Fibroblast of skin of back (primary cell): ENCODE measurements around the gene SNURF. TPM values are rescaled to one million over a fixed set of nuclear protein-coding genes. Genes with fewer than 3 reads are reported as not detected.
A peak's percentile ranks its signal among the peaks of the same experiment; 100 is the strongest.
"Not testable (repeated sequence)": the region's sequence is repeated elsewhere in the genome, so short reads cannot be mapped to it uniquely, and the experiment has no call there.

Experiments
- DNase-seq: peaks from one replicate; pipeline ENCODE4 v3.0.0-alpha.2; 2013
- polyA plus RNA-seq, 2 experiments: library from polyadenylated mRNA; unstranded; fragments of 120-200 nt; gene quantifications; one replicate each; pipeline ENCODE4 v1.2.1, GENCODE V29; 2013; ENCODE audit not compliant: insufficient read length in 2 of 2

SNURF gene, protein sequence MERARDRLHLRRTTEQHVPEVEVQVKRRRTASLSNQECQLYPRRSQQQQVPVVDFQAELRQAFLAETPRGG
- polyA plus RNA-seq (2013, experiment 1 of 2; ENCODE audit: insufficient read length) = 12.4 TPM
- 8.2 TPM for polyA plus RNA-seq (2013, experiment 2 of 2; ENCODE audit: insufficient read length)

DNA sequence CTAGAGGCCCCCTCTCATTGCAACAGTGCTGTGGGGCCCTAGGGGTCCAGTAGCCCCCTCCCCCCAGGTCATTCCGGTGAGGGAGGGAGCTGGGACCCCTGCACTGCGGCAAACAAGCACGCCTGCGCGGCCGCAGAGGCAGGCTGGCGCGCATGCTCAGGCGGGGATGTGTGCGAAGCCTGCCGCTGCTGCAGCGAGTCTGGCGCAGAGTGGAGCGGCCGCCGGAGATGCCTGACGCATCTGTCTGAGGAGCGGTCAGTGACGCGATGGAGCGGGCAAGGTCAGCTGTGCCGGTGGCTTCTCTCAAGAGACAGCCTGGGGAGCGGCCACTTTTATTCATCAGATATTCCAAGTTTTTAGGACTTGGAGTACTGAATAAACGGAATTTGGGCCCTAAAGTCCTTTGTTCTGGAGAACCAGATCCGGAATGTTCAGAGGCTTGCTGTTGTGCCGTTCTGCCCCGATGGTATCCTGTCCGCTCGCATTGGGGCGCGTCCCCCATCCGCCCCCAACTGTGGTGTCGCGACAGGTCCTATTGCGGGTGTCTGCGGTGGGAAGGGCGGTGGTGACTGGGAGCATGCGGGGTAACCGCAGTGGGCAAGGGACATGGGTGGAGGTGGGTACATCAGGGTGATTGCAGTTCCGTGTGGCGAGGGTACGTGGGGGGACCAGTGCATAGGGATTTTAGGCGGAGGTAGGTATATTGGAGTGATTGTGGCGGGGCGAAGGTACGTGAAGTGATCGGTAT, at the start of gene SNURF, which contains the start of gene SNRPN:
TSS of gene SNURF (plus strand) at position 205 of the 748 bp plus-strand sequence. CDS start at position 267, 62 bp downstream.
TSS of gene SNRPN (plus strand) at position 205 of the 748 bp plus-strand sequence. CDS start 19,467 bp downstream, outside the sequence.
- peak; percentile 72 for DNase-seq

DNA sequence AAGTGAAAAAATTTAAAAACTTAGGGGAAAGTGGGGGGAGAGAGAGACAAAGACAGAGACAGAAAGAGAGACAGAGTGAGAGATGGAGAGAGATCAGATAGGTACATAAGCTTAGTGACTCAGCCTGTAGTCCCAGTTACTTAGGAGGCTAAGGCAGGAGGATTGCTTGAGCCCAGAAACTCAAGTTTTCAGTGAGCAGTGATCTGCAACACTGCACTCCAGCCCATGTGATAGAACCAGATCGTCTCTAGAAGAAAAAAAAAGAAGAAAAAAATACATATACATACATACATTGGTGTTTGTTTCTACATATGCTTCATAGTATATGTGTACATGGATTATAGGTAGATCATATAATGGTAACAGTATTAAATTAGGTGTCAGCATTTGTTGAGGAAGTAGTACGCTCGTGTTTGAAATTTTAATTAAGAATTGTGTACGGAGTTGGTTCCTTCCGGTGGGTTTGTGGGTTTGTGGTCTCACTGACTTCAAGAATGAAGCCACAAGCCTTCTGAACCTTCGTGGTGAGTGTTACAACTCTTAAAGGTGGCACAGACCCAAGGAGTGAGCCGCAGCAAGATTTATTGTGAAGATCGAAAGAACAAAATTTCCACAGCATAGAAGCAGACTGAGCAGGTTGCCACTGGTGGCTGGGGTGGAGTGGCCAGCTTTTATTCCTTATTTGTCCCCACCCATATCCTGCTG, 38.3 kb upstream of the SNURF start:
- no peak for DNase-seq

DNA sequence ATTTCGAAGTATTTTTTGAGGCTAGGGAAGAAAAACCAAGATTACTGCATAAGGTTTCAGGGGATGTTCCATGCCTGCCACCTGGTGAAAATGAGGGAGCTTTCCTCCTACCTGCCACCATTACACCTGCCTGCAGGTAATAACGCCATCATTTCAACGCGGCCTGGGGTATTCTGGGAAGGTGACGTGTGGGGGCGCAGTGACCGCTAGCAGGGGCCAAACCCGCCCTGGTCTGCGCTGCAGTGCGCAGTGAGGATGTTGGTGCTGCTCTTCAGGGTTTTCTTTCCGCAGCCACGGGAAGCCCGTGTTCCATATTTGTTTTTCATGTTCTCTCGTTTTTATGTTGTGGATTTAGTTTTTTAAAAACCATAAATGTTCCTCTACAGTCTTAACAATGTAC, 37.4 kb upstream of the SNURF start:
- DNase-seq = no peak

DNA sequence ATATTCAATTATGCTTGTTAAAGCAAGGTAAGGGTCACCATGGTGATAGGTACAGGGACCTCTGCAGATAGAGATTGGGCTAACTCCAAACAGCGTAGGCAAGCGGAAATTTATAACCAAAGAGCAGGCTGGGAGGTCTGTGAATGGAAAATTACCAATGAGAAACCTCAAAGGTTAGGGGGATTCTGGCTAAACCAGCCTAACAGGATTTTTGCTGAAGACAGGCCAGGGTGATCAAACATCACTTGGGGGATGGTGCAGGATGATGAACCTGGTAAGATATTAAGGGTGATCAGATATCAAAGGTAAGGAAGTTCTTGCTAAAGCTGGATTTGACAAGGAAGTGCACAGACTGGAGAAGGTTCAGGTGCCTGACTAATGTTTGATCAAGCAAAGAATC, 35.3 kb upstream of the SNURF start:
- no peak for DNase-seq

DNA sequence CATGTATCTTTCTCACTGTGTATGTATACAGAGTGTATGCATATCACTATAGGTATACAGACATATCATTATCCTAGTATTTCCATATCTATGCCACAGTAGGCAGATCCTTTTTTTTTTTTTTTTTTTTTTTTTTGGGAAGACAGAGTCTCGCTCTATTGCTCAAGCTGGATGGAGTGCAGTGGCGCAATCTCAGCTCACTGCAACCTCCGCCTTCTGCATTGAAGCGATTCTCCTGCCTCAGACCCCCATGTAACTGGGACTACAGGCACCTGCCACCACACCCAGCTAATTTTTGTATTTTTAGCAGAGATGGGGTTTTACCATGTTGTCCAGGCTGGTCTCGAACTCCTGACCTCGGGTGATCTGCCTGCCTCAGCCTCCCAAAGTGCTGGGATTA, 32.0 kb upstream of the SNURF start:
- not testable (repeated sequence) for DNase-seq

DNA sequence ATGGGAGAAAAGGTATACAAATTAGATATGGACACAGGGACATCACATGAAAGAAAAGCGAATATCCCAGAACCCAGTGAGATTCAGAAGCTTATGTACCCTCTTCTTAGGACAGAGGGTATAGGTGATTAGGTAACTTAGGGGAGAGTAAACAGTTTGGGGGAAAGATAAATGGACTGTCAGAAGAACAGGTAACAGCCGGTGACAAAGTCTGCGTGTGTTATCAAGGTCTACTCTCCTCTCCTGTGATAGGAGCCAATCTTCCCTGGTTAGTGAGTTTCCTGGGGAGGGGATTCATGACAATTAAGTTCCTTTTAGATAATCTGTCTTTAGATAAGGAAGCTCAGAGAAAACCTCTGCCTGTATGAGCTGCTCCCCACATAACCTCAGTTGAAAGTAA, 30.6 kb upstream of the SNURF start:
- DNase-seq = no peak

DNA sequence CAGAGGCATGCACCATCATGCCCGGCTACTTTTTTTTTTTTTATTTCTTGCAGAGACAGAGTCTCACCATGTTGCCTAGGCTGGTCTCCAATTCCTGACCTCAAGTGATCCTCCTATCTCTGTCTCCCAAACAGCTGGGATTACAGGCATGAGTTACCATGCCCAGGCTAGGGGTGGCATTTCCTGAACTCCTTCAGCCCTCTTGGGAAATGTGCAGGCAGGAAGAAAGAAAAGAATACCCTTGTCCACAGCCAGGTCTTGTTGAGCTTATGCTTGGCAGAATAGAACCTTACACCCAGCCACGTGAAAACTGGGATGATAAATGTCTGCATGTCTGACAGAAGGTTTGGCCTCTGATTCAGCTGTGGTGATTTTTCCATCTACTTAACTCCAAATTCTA, 30.2 kb upstream of the SNURF start:
- no peak for DNase-seq

DNA sequence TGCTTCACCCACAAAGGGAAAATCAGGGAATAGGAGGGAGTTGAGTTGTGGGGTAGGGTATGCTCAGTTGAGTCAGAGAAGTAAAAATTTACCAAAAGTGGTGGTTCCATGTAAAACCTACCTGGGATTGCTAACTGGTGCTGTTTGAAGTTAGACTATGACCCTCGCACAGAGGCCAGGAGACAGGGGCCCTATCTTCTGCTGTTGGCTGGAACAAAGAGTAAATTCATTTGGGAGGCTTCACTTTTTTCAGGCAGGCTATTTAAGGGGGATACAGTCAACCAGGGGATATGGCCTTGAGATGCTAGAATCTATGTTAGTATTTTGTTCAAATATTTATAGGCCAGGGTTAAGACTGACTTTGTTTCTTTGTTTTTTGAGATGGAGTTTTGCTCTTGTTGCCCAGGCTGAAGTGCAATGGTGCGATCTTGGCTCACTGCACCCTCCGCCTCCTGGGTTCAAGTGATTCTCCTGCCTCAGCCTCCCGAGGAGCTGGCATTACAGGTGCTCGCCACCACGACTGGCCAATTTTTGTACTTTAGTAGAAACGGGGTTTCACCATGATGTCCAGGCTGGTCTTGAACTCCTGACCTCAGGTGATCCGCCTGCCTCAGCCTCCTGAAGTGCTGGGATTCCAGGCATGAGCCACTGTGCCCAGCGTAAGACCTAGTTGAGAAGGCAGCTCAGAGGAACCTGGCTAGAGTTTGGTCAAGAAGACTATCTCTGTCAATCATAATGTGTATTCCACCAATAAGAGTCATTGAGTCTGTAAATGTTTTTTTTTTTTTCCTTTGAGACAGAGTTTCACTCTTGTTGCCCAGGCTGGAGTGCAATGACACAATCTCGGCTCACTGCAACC, 22.7 kb upstream of the SNURF start:
- DNase-seq = not testable (repeated sequence)

DNA sequence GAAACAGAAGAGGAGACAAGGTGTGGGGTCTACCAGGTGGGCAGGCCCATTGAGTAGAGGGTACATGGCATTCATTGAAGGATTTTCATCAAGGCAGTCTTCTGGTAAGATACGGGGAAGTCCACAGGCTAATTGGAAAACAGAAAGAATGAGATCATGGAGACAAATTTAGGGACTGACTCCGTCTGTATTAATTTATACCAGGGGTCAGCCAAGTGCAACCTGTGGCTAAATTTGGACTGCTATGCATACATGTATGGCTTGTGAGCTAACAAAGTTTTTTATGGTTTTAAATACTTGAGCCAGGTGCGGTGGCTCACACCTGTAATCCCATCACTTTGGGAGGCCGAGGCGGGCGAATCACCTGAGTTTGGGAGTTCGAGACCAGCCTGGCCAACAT, 21.1 kb upstream of the SNURF start:
- DNase-seq = no peak

DNA sequence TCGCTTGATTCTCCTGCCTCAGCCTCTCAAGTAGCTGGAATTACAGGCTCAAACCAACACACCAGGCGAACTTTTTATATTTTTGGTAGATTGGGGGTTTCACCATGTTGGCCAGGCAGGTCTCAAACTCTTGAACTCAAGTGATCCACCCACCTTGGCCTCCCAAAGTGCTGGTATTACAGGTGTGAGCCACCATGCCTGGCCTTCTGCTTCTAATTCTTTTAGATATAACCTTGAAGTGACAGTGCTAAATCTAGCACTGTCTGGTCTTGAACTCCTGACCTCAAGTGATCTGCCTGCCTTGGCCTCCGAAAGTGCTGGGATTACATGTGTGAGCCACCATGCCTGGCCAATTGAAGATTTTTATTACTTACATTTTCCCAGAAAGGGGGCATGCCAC, 16.6 kb upstream of the SNURF start:
- DNase-seq = not testable (repeated sequence)

DNA sequence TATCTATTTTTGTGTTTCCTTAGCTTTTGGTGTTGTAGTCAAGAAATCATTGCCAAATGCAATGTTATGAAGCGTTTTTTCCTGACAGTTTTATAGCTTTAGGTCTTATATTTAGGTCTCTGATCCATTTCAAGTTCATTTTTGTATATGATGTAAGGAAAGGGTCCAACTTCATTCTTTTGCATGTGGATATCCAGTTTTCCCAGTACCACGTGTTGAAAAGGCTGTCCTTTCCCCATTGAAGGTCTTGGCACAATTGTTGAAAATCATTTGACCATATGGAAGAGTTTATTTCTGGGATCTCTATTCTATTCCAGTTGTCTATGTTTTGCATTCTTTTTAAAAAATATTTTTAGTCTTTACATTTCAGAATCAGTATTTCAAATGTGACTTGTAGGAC, 14.6 kb upstream of the SNURF start:
- DNase-seq = no peak

DNA sequence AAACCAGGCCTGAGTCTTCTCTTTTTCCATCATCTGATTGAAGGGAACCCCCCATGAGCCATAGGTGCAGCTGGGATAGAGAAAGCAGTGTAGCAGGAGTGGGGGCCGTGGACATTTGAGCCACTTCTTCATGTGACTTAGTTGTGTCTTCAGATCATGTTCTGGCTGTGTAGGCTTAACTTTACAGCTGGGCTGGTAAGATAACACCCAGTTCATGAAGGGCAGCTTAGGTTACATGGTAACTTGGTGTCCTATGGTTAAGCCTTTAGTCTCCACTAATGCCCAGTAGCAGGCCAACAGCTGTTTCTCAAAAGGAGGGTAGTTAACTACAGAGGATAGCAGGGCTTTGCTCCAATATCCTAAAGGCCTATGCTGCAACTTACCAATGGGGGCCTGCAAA, 11.4 kb upstream of the SNURF start:
- DNase-seq = no peak

DNA sequence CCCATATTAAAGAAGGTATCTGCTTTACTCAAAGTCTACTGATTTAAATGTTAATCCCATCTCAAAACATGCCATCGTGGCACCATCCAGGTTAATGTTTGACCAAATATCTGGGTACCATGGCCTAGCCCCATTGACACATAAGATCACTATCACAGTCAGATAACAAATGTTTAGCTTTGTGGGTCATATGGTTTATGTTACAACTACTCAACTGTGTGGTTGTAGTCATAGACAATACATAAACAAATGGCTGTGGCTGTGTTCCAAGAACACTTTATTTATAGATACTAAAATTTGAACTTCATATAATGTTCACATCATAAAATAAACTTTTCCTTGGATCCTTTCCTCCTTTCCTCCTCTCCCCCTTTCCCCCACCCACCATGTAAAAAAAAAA, 9.8 kb upstream of the SNURF start:
- DNase-seq = peak; percentile 33

DNA sequence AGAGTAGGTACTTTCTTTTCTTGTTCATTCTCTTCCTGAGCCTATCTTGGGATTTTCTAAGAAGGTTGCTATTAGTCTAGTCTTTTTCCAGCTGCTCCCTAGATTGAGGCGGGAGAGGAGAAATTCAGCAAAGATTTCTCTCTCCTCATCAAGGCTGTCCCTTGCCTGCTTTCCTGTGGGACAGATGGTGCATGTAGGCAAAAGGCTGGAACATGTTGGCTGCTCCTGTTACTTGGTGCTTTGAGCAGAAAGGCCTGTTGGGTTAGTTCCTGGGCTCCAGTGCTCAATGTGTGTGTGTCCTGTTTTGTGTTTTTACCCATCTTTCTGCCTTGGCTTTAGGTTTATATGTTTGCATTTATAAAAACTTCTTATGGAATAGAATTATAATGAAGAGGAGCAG, 9.1 kb upstream of the SNURF start:
- DNase-seq = no peak

DNA sequence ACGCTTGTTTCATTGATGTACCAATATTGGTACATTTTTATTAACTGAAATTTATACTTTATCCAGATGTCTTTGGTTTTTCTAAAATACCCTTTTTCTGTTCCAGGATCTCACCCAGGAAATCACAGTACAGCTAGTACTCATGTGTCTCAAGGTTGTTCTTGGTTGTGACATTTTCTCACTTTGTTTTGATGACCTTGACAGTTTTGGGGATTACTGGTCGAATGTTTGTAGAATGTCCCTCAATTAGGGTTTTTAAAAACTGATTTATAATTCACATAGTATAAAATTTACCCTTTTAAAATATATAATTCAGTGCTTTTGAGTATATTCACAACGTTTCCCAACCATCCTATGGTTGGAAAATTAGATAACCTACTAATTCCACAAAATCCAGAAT, 6.3 kb upstream of the SNURF start:
- no peak for DNase-seq

DNA sequence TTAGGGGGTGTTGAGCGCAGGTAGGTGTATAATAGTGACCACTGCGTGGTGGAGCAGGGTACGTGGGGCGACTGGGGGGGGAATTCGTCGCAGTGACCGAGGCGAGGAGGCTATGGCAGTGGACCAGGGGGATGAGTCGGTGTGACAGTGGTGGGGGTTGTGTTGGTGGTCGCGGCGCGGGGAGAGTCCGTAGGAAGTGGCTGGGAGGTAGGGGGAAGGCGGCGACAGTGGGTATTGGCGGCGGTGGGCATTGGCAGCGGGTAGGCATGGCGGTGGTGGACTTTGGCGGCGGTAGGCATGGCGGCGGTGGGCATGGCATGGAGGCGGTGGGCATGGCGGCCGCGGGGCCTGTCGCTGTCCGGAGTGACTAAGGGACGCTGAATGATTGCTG, 739 bp downstream of the SNURF start:
- no peak for DNase-seq

DNA sequence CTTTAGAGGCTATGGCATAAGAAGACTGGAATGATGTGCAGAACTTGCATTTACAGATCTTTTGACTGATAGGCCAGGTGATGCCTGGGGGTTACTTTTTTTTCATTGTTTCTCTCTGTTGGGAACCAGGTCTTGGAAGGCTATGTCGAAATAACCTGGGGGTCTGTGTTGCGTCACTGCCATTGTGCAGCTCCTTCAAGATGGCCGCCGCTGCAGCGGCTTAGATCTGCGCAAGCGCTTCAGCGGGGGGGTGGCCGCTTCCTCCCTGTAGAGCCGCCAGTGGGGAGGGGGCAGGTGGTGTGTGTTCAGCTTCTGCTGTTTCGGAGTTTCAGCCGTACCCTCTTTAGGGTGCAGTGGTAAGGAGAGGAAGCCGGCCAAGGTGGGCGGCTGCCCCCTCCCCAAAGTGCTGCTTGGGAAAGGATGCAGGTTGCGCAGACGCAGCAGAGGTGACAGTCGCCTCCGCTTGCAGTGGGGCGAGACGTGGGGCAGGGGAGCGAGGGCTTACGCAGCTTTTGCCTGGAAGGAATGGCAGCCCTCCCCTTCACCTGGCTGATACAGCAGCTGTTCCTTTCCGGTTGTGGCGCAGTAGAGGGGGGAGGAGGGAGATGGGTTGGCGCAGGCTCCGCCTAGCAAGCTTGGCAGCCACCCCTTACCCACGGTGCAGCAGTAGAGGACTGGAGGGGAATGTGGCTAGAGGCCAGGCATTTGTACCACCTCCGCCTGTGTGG, 1.5 kb downstream of the SNURF start:
- peak; percentile 60 for DNase-seq

DNA sequence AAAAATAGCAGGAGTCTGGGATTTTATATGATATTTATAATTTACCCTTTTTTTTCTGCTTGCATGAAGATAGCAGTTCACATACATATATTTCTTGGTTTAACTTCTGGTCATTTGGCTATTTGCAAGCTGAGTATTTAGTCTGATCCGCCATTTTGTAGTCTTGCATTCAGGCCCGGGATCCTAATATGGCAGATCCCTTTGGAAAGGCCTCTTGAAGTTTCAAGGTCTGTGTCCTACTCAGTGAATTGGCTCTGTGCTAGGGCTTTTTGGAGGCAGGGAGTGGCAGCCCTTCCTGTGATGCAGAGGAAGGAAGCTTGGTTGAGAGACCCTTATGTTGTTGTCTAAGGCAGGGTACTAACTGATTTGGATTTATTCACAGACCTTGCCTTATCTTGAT, 2.9 kb downstream of the SNURF start:
- DNase-seq = no peak

DNA sequence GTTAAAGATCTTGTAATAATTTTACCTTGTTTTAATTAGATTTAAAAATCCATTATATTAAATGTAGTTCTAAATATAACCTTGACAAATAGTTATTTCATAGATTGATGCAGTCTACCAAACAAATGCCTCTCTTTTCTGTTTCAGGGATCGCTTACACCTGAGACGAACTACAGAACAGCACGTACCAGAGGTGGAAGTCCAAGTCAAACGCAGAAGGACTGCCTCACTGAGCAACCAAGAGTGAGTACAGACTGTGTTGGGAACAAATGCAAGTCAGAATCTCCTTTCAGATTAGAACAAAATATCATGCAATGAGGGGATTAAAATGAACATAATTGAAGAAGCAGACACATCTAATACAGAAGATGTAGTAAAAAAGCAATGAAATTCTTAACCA, 7.2 kb downstream of the SNURF start:
- DNase-seq = no peak

DNA sequence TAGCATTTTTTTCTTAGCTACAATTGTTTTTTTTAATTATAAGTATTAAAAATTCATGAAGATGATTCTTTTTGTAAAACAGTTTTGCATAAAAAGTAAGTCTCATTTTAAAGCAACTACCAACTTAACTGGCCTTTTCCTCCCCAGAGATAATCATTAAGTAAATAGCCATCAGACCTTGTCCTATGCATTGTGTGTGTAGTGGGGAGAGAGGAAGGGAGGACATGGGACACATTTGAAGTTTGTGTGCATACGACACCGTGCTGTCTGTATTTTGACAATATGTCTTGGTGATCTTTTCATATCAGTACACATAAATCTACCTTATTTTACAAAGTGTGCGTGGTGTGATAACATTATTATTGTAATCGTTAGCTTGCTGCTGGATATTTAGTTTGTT, 8.1 kb downstream of the SNURF start:
- no peak for DNase-seq

DNA sequence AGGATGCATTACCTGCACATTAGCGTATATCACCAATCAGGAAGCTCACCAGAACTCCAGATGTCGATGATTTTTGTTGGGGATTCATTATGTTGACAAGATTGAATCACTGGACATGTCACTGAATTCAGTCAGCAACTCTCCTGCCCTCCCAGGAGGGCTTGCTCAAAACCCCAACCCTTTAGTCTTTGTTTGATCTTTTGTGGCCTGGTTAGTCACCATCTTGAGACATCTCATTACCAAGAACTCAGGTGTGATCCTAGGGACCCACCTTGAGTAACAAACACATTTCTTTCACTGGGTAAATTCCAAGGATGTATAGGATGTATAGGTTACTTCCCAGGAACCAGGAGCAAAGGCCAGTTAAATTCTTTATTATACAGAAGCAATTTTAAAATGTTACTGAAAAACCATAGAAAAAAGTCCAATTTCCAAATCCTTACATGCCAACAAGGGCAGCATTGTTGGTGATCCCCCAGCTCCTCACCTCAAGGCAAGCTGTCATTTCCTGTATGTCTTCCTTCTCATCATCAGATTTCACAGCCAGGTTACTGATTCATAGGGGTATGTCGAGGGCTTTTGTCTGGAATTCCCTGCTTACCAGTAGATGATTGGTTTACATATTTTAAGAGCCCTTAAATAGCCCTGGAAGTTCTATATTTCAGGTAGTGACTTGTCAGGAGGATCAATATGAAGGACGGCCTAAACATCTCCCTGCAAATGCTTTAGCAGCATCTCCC, 11.7 kb downstream of the SNURF start:
- DNase-seq = no peak
